ENCODE results near the gene ZP1. TPM values are rescaled to one million over a fixed set of nuclear protein-coding genes. Genes with fewer than 3 reads are reported as not detected.
"Not testable (repeated sequence)": the region's sequence is repeated elsewhere in the genome, so short reads cannot be mapped to it uniquely, and the experiment has no call there.

The ZP1 gene
- total RNA-seq, 1 donor: 0.36 TPM

- H3K27ac ChIP-seq (ENCODE audit: low read depth, low read length): peak within 1 kb of the TSS; percentile 76
These were observed 39.0 kb downstream of the ZP1 start, which contains the start of gene PRPF19 for GRCh38 chr11:60906132-60906972. Gene PRPF19 (minus strand): TSS chr11:60906585. CDS start chr11:60906382, 203 bp downstream.

GRCh38 chr11:60908803-60909202, 41.5 kb downstream of the ZP1 start:
- TF ChIP-seq CTCF (IDR thresholded peaks at IDR 0.05; ENCODE audit: extremely low read depth, low read depth, low read length): no peak
- Histone ChIP-seq H3K9me3 (ENCODE audit: low read depth, low read length) (no peaks in the 10 kb centered on the region), H3K27ac (ENCODE audit: low read depth, low read length) (no peak overlapping the region), H3K27me3 (ENCODE audit: insufficient read depth, low read length) (peaks cover 18% of the 10 kb centered on the region), H3K4me2 (ENCODE audit: insufficient read depth, low read length) (no peak overlapping the region), H4K20me1 (ENCODE audit: insufficient read depth, low read length) (peaks cover 17% of the 10 kb centered on the region), H2AFZ (ENCODE audit: low read length) (no peak overlapping the region), H3K4me3 (ENCODE audit: insufficient read depth, low read length) (no peak overlapping the region), H3K36me3 (ENCODE audit: insufficient read depth, low read length) (no peaks in the 10 kb centered on the region), H3K79me2 (ENCODE audit: insufficient read depth, low read length) (peaks cover 20% of the 10 kb centered on the region), H3K4me1 (ENCODE audit: insufficient read depth, low read length) (peaks cover 26% of the 10 kb centered on the region)
- no peak for DNase-seq (ENCODE audit: insufficient read length, low spot score, missing footprints)

More at GRCh38 chr11:60906132-60906972, 39.0 kb downstream of the ZP1 start, which contains the start of gene PRPF19:
- H3K9me3 ChIP-seq (ENCODE audit: low read depth, low read length): no peaks in the 10 kb centered on the region
- H3K36me3 ChIP-seq (ENCODE audit: insufficient read depth, low read length): peaks cover 21% of the 10 kb centered on the region
- peak; percentile 98 for DNase-seq (ENCODE audit: insufficient read length, low spot score, missing footprints)
- H3K27me3 ChIP-seq (ENCODE audit: insufficient read depth, low read length): peaks cover 14% of the 10 kb centered on the region
- H3K4me1 ChIP-seq (ENCODE audit: insufficient read depth, low read length): peaks cover 20% of the 10 kb centered on the region
- H2AFZ ChIP-seq (ENCODE audit: low read length): peak within 1 kb of the TSS; percentile 97
- peak within 1 kb of the TSS; percentile 89 for H3K4me3 ChIP-seq (ENCODE audit: insufficient read depth, low read length)
- H4K20me1 ChIP-seq (ENCODE audit: insufficient read depth, low read length): peaks cover 28% of the 10 kb centered on the region
- peaks cover 38% of the 10 kb centered on the region for H3K79me2 ChIP-seq (ENCODE audit: insufficient read depth, low read length)
- H3K4me2 ChIP-seq (ENCODE audit: insufficient read depth, low read length): peak within 1 kb of the TSS; percentile 96
- no peak for TF ChIP-seq CTCF (IDR thresholded peaks at IDR 0.05; ENCODE audit: extremely low read depth, low read depth, low read length)

GRCh38 chr11:60909680-60910280, 42.4 kb downstream of the ZP1 start:
- H3K4me2 ChIP-seq (ENCODE audit: insufficient read depth, low read length); H3K36me3 ChIP-seq (ENCODE audit: insufficient read depth, low read length); H2AFZ ChIP-seq (ENCODE audit: low read length); H3K9me3 ChIP-seq (ENCODE audit: low read depth, low read length); H4K20me1 ChIP-seq (ENCODE audit: insufficient read depth, low read length); H3K4me3 ChIP-seq (ENCODE audit: insufficient read depth, low read length); DNase-seq (ENCODE audit: insufficient read length, low spot score, missing footprints); H3K27ac ChIP-seq (ENCODE audit: low read depth, low read length): not testable (repeated sequence)
- Histone ChIP-seq H3K4me1 (ENCODE audit: insufficient read depth, low read length) (peaks cover 26% of the 10 kb centered on the region), H3K79me2 (ENCODE audit: insufficient read depth, low read length) (peaks cover 13% of the 10 kb centered on the region), H3K27me3 (ENCODE audit: insufficient read depth, low read length) (peaks cover 18% of the 10 kb centered on the region)

- H3K27me3 ChIP-seq (ENCODE audit: insufficient read depth, low read length): peaks cover 18% of the 10 kb centered on the region
- peaks cover 2% of the 10 kb centered on the region for H4K20me1 ChIP-seq (ENCODE audit: insufficient read depth, low read length)
- no peak overlapping the region for H3K27ac ChIP-seq (ENCODE audit: low read depth, low read length)
- H3K4me1 ChIP-seq (ENCODE audit: insufficient read depth, low read length): peaks cover 25% of the 10 kb centered on the region
- TF ChIP-seq CTCF (IDR thresholded peaks at IDR 0.05; ENCODE audit: extremely low read depth, low read depth, low read length): no peak
- H3K4me2 ChIP-seq (ENCODE audit: insufficient read depth, low read length): no peak overlapping the region
- H3K79me2 ChIP-seq (ENCODE audit: insufficient read depth, low read length): peaks cover 8% of the 10 kb centered on the region
- no peak overlapping the region for H3K4me3 ChIP-seq (ENCODE audit: insufficient read depth, low read length)
- H3K36me3 ChIP-seq (ENCODE audit: insufficient read depth, low read length): no peaks in the 10 kb centered on the region
- no peaks in the 10 kb centered on the region for H3K9me3 ChIP-seq (ENCODE audit: low read depth, low read length)
- no peak for DNase-seq (ENCODE audit: insufficient read length, low spot score, missing footprints)
- no peak overlapping the region for H2AFZ ChIP-seq (ENCODE audit: low read length)
These were observed 42.9 kb downstream of the ZP1 start for GRCh38 chr11:60910281-60910687.

Data from osteoblast (primary cell).